Measurements from ENCODE around the gene PLIN3.
"Not testable (repeated sequence)": the region's sequence is repeated elsewhere in the genome, so short reads cannot be mapped to it uniquely, and the experiment has no call there.

DNA sequence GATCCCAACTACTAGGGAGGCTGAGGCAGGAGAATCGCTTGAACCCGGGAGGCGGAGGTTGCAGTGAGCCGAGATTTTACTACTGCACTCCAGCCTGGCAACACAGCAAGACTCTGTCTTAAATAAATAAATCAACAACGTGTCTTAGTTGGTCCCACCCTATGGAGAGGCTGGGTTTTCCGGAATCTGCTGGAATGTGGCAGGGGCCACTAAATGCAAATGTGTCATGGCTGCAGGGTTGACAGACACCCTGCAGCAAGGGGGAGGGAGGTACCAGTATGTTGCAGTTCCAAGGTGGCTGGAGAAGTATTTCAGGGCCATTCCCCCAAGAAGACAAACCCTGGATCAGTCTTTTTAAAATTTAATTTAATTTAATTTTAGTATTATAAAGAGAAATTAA is 20.3 kb upstream of the PLIN3 start:
- TF ChIP-seq, protein P1, sequence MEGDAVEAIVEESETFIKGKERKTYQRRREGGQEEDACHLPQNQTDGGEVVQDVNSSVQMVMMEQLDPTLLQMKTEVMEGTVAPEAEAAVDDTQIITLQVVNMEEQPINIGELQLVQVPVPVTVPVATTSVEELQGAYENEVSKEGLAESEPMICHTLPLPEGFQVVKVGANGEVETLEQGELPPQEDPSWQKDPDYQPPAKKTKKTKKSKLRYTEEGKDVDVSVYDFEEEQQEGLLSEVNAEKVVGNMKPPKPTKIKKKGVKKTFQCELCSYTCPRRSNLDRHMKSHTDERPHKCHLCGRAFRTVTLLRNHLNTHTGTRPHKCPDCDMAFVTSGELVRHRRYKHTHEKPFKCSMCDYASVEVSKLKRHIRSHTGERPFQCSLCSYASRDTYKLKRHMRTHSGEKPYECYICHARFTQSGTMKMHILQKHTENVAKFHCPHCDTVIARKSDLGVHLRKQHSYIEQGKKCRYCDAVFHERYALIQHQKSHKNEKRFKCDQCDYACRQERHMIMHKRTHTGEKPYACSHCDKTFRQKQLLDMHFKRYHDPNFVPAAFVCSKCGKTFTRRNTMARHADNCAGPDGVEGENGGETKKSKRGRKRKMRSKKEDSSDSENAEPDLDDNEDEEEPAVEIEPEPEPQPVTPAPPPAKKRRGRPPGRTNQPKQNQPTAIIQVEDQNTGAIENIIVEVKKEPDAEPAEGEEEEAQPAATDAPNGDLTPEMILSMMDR (IDR thresholded peaks at IDR 0.05): not testable (repeated sequence)
- not testable (repeated sequence) for TF ChIP-seq POLR2A (IDR thresholded peaks at IDR 0.05)
